MM.1S (cell line): ENCODE data around the gene LNX1.

Experiments
- DNase-seq: peaks from one replicate; pipeline ENCODE4 v3.0.0-alpha.2; 2015
- H2AFZ ChIP-seq: fragments of 300-600 bp; sonication (generic); 2 replicates; pipeline ENCODE4 v1.6.0; 2016; ENCODE audit warnings: antibody characterized with exemption, low read length
- H3F3A ChIP-seq: fragments of 300-600 bp; sonication (generic); 2 replicates; pipeline ENCODE4 v1.6.1; 2016; ENCODE audit warnings: mild to moderate bottlenecking, antibody characterized with exemption, low read length, moderate library complexity, mixed read lengths; ENCODE audit not compliant: insufficient read depth
- H3K27ac ChIP-seq: fragments of 300-600 bp; sonication (generic); 2 replicates; pipeline ENCODE4 v1.5.1; 2016; ENCODE audit warnings: mild to moderate bottlenecking, low read length
- H3K27me3 ChIP-seq: fragments of 300-600 bp; sonication (generic); replicated peaks from 2 replicates; pipeline ENCODE4 v1.6.0; 2016; ENCODE audit warnings: low read length; ENCODE audit not compliant: insufficient read depth
- H3K36me3 ChIP-seq: fragments of 300-600 bp; sonication (generic); replicated peaks from 2 replicates; pipeline ENCODE4 v1.6.1; 2016; ENCODE audit warnings: mild to moderate bottlenecking, low read length, mixed read lengths; ENCODE audit not compliant: insufficient read depth
- H3K4me1 ChIP-seq: fragments of 300-600 bp; sonication (generic); 2 replicates; pipeline ENCODE4 v1.6.1; 2016; ENCODE audit warnings: low read length, mixed read lengths
- H3K4me2 ChIP-seq: fragments of 300-600 bp; sonication (generic); 2 replicates; pipeline ENCODE4 v1.6.0; 2016; ENCODE audit warnings: low read depth, low read length
- H3K4me3 ChIP-seq: fragments of 300-600 bp; sonication (generic); 2 replicates; pipeline ENCODE4 v1.5.1; 2016; ENCODE audit warnings: low read length, mixed read lengths
- H3K79me2 ChIP-seq: fragments of 300-600 bp; sonication (generic); 2 replicates; pipeline ENCODE4 v1.6.1; 2016; ENCODE audit warnings: mixed run types, low read length, mixed read lengths
- H3K9ac ChIP-seq: fragments of 300-600 bp; sonication (generic); 2 replicates; pipeline ENCODE4 v1.6.1; 2016; ENCODE audit warnings: low read length, mixed read lengths
- H3K9me2 ChIP-seq: fragments of 300-600 bp; sonication (generic); replicated peaks from 2 replicates; pipeline ENCODE4 v1.6.1; 2016; ENCODE audit warnings: mild to moderate bottlenecking, low read length, mixed read lengths; ENCODE audit not compliant: insufficient read depth
- H3K9me3 ChIP-seq: fragments of 300-600 bp; sonication (generic); replicated peaks from 2 replicates; pipeline ENCODE4 v1.6.1; 2016; ENCODE audit warnings: mild to moderate bottlenecking, low read length, mixed read lengths; ENCODE audit not compliant: insufficient read depth
- H4K20me1 ChIP-seq: fragments of 300-600 bp; sonication (generic); 2 replicates; pipeline ENCODE4 v1.6.1; 2016; ENCODE audit warnings: mild to moderate bottlenecking, low read length, moderate library complexity, mixed read lengths; ENCODE audit not compliant: insufficient read depth
- CTCF ChIP-seq: fragments of 300-600 bp; sonication (generic); IDR thresholded peaks from 2 replicates; pipeline ENCODE4 v1.5.1; 2016; ENCODE audit warnings: antibody characterized with exemption, low read length, mixed read lengths
- EZH2 ChIP-seq: fragments of 300-600 bp; sonication (generic); optimal IDR thresholded peaks from 2 replicates; pipeline ENCODE3; 2017; ENCODE audit warnings: low read depth, mild to moderate bottlenecking, antibody characterized with exemption, low read length, mixed read lengths
- EZH2phosphoT487 ChIP-seq: fragments of 300-600 bp; sonication (generic); IDR thresholded peaks from 2 replicates; pipeline ENCODE4 v1.6.1; 2018; ENCODE audit warnings: antibody characterized with exemption, low read length

Gene LNX1

GRCh38 chr4:53494851-53495250 lies 96.4 kb downstream of the LNX1 start:
- Histone ChIP-seq H3K9me2 (no peaks in the 10 kb centered on the region), H3F3A (no peaks in the 10 kb centered on the region), H3K27me3 (no peaks in the 10 kb centered on the region), H4K20me1 (no peaks in the 10 kb centered on the region), H3K79me2 (no peaks in the 10 kb centered on the region), H3K9ac (no peak overlapping the region), H3K27ac (no peak overlapping the region), H3K4me1 (no peaks in the 10 kb centered on the region), H3K9me3 (no peaks in the 10 kb centered on the region), H2AFZ (no peak overlapping the region), H3K4me3 (no peak overlapping the region), H3K4me2 (no peak overlapping the region), H3K36me3 (no peaks in the 10 kb centered on the region)
- TF ChIP-seq EZH2phosphoT487, result no peak
- TF ChIP-seq EZH2, result no peak
- no peak for TF ChIP-seq CTCF
- DNase-seq, result no peak

DNA sequence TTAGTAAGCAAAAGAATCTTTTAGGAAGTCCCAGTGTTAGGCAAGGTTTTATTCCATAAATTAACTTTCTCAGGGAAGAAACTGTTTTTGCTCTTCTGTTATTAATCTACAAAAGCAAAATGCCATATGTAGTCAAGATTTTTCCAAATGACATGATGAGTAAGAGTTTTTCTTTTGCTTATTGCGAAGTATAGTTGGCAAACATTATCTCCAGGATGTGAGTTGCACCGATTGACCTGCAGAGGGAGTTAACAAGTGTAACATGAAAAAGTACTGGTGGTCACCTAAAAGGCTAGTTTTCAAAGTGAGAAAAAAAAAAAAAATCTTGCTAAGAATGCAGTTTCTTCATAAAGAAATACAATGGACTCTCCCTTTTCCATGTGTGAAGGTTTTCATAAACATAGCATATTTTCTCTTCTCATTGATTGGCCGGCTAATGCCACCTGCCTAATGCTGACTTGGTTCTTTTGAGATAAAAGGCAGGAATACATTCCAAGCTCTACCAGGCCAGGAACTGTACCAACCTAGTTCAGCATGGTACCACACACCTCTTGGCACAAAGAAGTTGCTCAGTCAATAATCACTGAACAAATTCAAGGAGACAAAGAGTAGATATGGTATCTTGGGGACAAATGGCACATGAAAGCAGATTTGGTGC lies 100.2 kb downstream of the LNX1 start:
- peak; percentile 52 for DNase-seq
- H3K4me2 ChIP-seq, result no peak overlapping the region

GRCh38 chr4:53490161-53490956 lies 100.9 kb downstream of the LNX1 start:
- Histone ChIP-seq H3K9ac (no peak overlapping the region), H3K4me2 (no peak overlapping the region), H3K4me3 (no peak overlapping the region), H3K9me3 (no peaks in the 10 kb centered on the region), H2AFZ (no peak overlapping the region), H3K27me3 (no peaks in the 10 kb centered on the region), H3F3A (no peaks in the 10 kb centered on the region), H4K20me1 (no peaks in the 10 kb centered on the region), H3K79me2 (no peaks in the 10 kb centered on the region), H3K27ac (no peak overlapping the region), H3K4me1 (no peaks in the 10 kb centered on the region), H3K9me2 (no peaks in the 10 kb centered on the region), H3K36me3 (no peaks in the 10 kb centered on the region)
- no peak for TF ChIP-seq CTCF
- TF ChIP-seq EZH2phosphoT487, result no peak
- TF ChIP-seq EZH2, result no peak
- DNase-seq, result no peak

More for the DNA sequence above, 100.2 kb downstream of the LNX1 start:
- Histone ChIP-seq H3K79me2 (no peaks in the 10 kb centered on the region), H2AFZ (no peak overlapping the region), H3K4me3 (no peak overlapping the region), H3K36me3 (no peaks in the 10 kb centered on the region), H3K9me2 (no peaks in the 10 kb centered on the region), H3K9ac (no peak overlapping the region), H3K9me3 (no peaks in the 10 kb centered on the region), H3K27me3 (no peaks in the 10 kb centered on the region), H3F3A (no peaks in the 10 kb centered on the region), H3K27ac (no peak overlapping the region), H4K20me1 (no peaks in the 10 kb centered on the region), H3K4me1 (no peaks in the 10 kb centered on the region)
- no peak for TF ChIP-seq EZH2
- TF ChIP-seq CTCF, result peak; percentile 57
- no peak for TF ChIP-seq EZH2phosphoT487
